Measurements from ENCODE around the gene CSF1R.

Gene CSF1R

DNA sequence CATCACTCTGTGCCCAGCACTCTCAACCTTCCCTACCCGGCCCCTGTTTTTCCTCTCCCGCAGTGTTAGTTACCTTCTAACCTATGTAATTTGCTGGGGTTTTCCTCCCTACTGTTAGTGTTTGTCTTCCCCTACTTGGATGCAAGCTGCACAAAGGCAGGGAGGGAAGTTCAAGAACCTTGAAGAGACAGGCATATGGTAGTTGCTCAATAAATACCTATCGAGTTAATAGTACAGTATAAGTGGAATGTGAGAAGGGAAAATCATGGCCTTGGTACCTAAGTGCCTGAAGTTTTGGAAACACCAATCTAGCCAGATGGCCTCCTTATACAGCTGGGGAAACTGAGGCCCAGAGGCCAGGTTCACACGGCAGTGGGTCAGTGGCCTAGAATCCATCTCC, 45.1 kb upstream of the CSF1R start:
- TF ChIP-seq, protein P1, sequence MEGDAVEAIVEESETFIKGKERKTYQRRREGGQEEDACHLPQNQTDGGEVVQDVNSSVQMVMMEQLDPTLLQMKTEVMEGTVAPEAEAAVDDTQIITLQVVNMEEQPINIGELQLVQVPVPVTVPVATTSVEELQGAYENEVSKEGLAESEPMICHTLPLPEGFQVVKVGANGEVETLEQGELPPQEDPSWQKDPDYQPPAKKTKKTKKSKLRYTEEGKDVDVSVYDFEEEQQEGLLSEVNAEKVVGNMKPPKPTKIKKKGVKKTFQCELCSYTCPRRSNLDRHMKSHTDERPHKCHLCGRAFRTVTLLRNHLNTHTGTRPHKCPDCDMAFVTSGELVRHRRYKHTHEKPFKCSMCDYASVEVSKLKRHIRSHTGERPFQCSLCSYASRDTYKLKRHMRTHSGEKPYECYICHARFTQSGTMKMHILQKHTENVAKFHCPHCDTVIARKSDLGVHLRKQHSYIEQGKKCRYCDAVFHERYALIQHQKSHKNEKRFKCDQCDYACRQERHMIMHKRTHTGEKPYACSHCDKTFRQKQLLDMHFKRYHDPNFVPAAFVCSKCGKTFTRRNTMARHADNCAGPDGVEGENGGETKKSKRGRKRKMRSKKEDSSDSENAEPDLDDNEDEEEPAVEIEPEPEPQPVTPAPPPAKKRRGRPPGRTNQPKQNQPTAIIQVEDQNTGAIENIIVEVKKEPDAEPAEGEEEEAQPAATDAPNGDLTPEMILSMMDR (conservative IDR thresholded peaks at IDR 0.05): no peak
- TF ChIP-seq ZFX (IDR thresholded peaks at IDR 0.05): no peak

DNA sequence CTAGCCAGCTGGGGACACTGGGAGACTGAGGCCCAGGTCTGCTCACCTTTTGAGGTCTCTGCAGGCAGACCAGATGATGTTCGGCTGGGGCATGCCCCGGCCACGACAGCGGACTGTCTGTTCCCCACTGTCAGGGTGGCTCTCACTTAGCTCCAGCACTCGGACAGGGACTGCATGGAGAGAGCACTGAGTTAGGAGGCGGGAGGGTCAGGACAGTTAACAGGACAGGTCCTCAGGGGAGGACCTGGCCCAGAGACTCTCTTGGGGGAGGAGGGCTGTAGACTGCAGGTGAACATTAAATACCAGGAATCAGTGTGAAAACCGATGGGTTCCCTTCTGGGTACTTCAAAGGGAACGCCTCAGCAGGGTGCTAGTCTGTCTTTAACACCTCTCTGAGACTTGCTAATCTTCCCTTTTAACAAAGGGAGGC, 44.2 kb upstream of the CSF1R start:
- TF ChIP-seq, protein P1 (conservative IDR thresholded peaks at IDR 0.05): no peak

More for the DNA sequence above, 45.1 kb upstream of the CSF1R start:
- H3K27ac ChIP-seq: no peak overlapping the region

DNA sequence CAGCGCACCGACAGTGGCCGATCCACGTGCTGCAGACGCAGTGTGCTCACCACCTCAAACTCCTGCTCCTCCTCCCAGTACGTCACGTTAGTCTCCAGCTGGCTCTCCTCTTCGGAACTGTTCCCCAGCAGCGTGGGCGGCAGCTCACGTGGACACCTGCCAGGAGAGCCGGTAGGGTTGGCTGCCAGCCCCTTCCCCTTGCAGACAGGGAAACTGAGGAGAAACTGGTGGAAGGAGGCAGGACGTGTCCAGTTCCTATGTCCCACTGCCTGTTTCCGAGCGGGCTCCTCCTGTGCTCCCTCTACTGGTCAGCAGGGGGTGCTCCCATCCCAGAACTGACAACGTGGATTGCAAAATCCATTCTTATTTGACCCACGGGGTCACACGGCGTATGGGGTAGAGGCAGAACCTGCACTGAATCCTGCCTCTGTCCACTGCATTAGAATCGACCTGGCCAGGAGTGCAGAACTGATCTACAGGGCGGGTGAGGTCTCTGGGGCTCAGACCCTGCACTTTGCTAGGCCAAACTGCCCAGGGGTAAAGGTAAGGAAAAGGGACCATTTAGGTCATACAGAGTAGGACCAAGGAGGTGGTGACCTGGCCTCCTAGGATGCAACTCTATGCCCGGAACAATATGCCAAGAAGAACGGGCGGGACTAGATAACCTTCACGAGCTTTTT, 43.6 kb upstream of the CSF1R start:
- peak overlapping the region; percentile 64 for H3K27ac ChIP-seq
- TF ChIP-seq ZFX (IDR thresholded peaks at IDR 0.05): no peak
- TF ChIP-seq, protein P1 (conservative IDR thresholded peaks at IDR 0.05): peak; percentile 98

More for the DNA sequence above, 44.2 kb upstream of the CSF1R start:
- peak overlapping the region; percentile 64; the same call in 1 of the 2 replicates for H3K27ac ChIP-seq

DNA sequence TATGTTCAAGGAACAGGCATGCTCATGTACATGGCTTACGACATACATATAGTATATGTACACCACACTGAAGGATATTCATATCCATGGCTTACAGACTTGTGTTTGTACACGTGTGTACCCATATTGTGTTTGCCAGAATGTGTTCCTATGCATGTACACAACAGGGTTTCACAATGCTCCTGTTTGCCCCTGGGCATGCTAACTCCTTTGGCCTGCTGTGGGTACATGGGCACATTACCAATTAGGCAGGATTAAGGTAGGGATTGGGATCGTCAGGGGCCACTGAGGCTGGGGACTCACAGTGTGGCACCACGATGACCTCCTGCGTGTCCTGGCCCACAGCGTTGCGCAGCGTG, 43.1 kb upstream of the CSF1R start:
- peak overlapping the region; percentile 64 for H3K27ac ChIP-seq
- TF ChIP-seq, protein P1 (conservative IDR thresholded peaks at IDR 0.05): no peak
- TF ChIP-seq ZFX (IDR thresholded peaks at IDR 0.05): no peak

DNA sequence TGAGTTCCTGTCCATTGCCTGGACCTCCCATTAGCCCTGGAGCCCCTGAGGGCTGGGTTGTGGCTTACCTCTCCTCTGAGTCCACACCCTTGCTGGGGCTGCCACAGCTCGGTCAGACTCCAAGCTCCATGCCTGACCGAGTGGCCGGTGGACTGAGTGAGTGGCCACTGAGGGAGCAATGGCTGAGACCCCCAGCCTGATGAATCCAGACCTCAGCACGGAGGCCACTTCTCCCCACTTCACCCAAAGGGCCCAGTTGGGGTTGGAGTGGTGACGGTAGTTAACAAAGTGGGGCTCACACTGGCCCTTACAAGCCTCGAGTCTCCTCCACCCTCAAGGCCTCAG, 40.5 kb upstream of the CSF1R start:
- no peak overlapping the region for H3K27ac ChIP-seq
- no peak for TF ChIP-seq ZFX (IDR thresholded peaks at IDR 0.05)
- TF ChIP-seq, protein P1 (conservative IDR thresholded peaks at IDR 0.05): no peak

DNA sequence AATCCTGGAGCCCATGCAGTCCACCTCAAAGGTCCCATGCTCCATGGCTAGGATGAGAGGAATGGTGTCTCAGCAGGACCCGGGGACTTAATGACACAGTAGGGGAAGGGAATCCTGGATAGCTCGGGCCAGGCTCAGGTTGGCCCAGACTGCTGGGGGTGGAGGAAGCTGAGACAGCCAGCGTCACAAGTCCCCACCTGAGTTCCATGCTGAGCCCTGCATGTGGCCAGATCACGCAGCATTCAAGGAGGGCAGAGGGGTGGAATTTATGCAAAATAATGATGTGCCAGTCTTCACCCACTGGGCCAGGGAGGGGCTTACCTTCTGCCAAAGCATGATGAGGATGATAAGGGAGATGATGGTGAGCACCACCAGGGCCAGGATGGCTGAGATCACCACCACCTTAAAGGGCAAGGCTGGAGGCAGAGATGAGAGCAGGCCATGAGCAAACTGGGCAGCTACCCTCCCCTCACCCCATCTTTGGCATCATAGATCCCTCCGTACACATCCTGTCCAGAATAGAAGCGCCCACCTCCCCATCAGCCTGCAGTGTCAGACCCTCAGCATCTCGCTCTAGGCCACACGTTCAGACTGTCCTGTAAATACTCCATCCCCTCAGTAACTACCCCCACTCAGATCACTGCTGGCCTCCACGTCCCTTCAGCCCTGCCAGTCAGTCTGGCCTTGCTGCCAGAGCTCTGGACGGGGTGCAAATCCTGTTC, 40.0 kb upstream of the CSF1R start:
- TF ChIP-seq, protein P1 (conservative IDR thresholded peaks at IDR 0.05): no peak
- no peak for TF ChIP-seq ZFX (IDR thresholded peaks at IDR 0.05)
- no peak overlapping the region for H3K27ac ChIP-seq

DNA sequence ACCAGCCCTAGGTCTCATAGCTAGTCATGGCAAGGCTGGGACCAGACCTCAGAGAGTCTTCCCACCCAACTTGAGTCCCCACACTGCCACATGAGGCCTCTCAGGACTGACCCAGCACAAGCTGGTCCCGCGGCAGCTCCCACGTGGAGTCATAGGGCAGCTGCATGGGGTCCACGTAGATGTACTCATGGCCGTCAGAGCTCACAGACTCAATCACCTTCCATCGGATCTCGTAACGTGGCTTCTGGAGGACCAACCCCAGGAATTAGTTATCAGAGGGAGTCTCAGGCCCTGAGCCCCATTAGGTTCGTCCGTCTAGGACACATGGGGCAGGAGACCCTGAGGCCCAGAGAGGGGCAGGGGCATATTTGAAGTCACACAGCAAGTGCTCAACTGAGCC, 39.0 kb upstream of the CSF1R start:
- no peak for TF ChIP-seq ZFX (IDR thresholded peaks at IDR 0.05)
- TF ChIP-seq, protein P1 (conservative IDR thresholded peaks at IDR 0.05): no peak
- H3K27ac ChIP-seq: no peak overlapping the region

Data from C4-2B (cell line).